A549 treated with AZD9567 at 1 μM for 4 hours (cell line): ENCODE data around the gene DZIP3. TPM values are rescaled to one million over a fixed set of nuclear protein-coding genes. Genes with fewer than 3 reads are reported as not detected.

Source experiments
- total RNA-seq: library from RNA; stranded (reverse); fragments of 200-300 nt; extraction: Qiagen RNA extraction; gene quantifications from 5 replicates; pipeline ENCODE4 v1.2.3, GENCODE V29; 2022; ENCODE audit not compliant: insufficient read depth

DZIP3 gene, protein sequence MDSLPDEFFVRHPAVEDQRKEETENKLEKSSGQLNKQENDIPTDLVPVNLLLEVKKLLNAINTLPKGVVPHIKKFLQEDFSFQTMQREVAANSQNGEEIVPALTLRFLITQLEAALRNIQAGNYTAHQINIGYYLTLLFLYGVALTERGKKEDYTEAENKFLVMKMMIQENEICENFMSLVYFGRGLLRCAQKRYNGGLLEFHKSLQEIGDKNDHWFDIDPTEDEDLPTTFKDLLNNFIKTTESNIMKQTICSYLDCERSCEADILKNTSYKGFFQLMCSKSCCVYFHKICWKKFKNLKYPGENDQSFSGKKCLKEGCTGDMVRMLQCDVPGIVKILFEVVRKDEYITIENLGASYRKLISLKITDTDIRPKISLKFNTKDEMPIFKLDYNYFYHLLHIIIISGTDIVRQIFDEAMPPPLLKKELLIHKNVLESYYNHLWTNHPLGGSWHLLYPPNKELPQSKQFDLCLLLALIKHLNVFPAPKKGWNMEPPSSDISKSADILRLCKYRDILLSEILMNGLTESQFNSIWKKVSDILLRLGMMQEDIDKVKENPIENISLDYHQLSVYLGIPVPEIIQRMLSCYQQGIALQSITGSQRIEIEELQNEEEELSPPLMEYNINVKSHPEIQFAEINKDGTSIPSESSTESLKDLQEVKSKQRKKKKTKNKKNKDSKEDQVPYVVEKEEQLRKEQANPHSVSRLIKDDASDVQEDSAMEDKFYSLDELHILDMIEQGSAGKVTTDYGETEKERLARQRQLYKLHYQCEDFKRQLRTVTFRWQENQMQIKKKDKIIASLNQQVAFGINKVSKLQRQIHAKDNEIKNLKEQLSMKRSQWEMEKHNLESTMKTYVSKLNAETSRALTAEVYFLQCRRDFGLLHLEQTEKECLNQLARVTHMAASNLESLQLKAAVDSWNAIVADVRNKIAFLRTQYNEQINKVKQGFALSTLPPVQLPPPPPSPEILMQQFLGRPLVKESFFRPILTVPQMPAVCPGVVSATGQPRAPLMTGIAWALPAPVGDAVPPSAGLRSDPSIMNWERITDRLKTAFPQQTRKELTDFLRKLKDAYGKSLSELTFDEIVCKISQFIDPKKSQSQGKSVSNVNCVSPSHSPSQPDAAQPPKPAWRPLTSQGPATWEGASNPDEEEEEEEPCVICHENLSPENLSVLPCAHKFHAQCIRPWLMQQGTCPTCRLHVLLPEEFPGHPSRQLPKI
- total RNA-seq: 3.9 to 5.3 TPM (median 4.6 TPM) in 5 replicates

DNA sequence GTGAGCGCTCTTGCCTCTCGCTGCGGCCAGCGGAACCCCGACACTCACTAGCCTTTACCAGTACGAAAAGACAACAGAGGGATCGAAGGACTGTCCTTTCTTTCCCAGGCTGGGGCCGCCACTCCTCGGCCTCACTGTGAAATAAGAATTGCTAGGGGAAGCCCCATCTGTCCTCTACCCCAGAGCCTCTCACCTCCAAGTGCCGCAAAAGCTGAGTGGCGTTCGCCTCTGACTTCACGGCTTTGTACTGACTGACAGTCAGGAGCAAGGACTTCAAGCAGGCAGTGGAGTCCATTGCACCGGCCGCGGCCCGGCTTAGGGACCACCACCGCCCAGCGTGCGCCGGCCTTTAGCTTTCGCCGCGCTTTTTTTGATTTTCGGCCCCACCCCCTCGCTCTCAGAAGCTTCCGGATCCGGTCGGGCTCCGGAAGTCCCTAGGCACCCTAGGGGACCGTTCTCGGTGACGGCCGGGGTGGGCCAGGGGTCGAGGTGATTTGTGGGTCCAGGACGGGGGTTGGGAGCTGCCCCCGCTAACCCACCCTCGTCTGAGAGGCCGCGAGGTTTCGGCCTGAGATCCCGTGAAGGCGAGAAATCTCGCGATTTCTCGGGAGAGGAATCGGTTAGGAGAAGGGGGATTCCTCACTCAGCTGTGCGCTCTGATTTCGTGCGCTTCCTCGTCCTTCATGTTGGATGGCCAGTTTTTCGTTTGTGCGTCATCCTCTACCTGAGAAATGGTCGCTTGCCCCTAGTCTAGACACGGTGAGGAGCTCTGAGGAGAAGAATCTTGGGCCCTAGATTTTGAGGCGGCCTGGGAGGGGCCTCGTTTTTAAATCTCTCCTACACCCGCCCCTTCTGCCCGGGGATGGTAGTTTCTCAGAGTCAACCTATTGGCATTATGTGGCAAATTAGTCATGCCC, at the start of gene DZIP3, which contains the start of gene CIP2A:
Gene DZIP3, plus strand, starts transcription at position 642 of the 917 bp plus-strand sequence. CDS start 15,685 bp downstream, outside the sequence.
Gene CIP2A, minus strand, starts transcription at position 358 of the 917 bp plus-strand sequence. Its CDS starts 63 bp downstream, at position 295.

Other genes starting within 250 kb of the DZIP3 start
- 0.07 to 0.15 TPM (median 0.13 TPM) in 4 of 5 replicates, not detected in the other for gene MYH15, start 79.1 kb upstream of the DZIP3 start, total RNA-seq
- 14.9 to 21.7 TPM (median 20.2 TPM) in 5 replicates for gene CIP2A, start 284 bp upstream of the DZIP3 start, total RNA-seq
- not detected in 5 replicates for gene RETNLB, start 167.7 kb downstream of the DZIP3 start, total RNA-seq
- gene TRAT1, start 233.1 kb downstream of the DZIP3 start, total RNA-seq: not detected in 5 replicates